GM19397 (cell line): Measurements from ENCODE around the gene MEIS1.

Source experiments
- ATAC-seq: cut with Tn5 transposase; IDR thresholded peaks from one replicate; pipeline ENCODE4 v1.9.1; 2021; ENCODE audit warnings: mild to moderate bottlenecking, moderate library complexity; ENCODE audit not compliant: unreplicated experiment

MEIS1 gene

GRCh38 chr2:66498289-66498975 is 63.5 kb downstream of the MEIS1 start:
- ATAC-seq: no peak

- ATAC-seq: no peak
Observed at GRCh38 chr2:66501267-66501666, 66.3 kb downstream of the MEIS1 start.

DNA sequence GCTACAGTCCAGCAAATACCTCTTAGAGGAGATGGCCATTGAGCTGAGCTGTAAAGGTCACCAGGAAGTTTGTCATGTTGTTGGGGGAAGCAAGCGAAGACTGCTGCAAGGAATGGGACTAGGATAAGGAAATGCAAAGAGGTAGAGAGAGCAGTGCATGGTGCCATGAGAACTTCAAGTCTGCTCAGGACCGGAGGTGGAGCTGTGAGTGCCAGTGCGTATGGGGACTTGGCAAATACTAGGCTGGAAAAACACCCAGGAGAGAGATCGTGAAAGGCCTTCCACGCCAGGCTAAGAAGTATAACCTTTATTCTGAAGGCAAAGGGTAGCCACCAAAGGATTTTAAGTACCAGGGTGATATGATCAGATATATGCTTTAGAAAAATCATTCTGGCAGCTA is 71.3 kb downstream of the MEIS1 start:
- no peak for ATAC-seq

DNA sequence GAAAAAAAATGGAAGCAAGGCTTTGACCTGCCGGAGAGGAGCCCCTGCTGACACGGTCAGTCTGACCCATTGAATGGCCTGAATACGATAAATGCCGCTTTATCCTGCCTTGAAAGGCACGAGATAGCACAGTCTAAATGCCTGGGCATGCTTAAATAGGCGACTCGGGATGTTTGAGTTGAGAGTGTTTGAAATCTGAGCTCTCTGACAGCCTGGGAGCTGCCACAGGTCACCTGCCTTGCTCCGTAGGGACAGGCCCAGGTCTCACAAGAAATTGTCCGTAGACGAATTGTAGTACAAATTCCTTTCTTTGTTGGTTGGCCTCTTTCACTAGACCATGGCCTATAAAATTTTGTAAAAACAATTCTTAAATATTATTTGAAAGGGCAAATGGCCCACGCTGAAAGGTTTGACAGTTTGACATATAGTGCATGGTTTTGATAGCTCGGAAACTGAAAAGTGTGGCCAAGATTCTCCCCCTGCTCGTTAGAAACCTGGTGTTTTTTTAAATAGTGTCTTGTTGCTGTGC is 72.8 kb downstream of the MEIS1 start:
- no peak for ATAC-seq

DNA sequence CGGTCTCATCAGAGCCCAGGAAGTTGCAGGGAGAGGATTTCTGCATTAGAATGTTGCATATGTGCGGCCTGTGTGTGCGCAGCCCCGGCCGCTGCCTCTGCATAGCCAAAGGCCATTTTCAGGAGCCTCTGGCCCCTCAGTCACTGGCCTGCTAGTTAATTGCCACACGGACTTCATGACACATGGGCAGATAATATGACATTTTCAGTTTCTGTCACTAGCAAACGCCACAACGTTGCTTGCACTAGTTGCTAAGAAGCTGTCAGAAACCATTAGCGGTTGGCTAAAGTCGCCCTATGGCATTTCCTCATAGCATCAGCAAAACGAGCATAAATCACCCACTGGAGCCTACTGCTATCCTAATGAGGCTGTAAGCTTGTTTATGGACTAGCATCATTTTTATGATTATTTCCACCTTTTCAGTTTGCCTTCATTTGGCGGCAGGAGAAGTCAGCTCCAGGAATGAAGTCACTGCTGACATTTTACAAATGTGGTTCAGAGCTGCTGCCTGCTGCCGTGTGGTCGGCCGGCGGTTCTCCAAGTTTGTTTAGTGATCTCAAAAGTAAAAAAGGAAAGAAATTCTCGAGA is 73.7 kb downstream of the MEIS1 start:
- no peak for ATAC-seq

GRCh38 chr2:66509326-66509811 is 74.4 kb downstream of the MEIS1 start:
- ATAC-seq: no peak

DNA sequence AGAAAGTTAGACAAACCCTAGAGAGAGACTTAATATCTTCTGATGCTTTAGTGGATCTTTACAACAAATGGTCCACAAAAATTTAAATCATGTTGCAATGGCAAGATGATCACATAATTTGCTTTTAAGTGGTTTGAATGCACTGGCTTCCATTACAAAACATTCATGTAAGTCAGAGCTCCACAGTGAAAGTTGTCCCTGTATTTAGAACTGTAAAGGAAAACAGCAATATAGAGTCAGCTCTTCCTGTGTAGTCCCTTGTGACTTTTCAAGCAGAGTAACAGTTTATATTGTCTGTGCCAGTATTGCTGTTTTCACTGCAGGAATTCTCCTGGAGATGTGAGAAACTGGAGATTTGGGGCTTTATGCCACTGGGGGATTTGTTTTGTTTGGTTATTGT is 77.7 kb downstream of the MEIS1 start:
- ATAC-seq: no peak

DNA sequence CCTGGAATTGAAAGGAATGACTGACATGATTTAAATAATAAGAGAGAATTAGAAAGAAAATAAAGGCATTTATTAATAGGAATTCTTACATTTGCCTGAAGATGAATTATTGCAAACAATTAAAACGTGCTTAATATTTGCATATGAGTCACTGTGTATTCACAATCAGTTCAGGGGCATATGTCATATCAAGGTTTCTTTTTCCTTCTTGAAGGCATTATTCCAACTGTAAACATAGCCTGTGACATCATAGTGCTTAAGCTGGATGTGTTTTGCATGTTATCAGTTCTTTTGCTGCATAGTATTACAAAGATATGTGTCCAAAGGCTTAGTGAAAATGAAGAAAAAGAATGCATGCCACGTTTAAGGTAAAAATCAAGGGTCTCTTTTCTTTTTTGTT is 80.8 kb downstream of the MEIS1 start:
- no peak for ATAC-seq

GRCh38 chr2:66516499-66516898 is 81.6 kb downstream of the MEIS1 start:
- no peak for ATAC-seq

DNA sequence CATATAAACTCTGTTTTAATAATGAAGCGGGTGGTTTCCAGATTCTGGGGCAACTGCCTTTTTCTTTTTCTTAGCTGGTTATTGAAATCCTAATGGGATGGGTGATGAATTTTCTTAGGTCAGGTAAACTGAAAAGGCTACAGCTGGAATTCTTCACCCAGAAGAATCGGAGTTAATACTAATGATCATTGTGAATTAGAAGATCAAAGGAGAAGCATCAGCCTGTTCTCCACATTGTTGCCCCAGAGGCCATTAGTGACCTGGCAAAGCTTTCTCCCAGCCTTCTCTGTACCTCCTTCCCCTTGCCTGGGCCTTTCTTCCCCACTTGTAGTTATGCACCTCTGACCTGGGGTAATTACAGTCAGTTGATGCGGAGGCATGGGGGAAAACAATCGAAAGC is 82.8 kb downstream of the MEIS1 start:
- no peak for ATAC-seq

GRCh38 chr2:66519264-66519843 is 84.4 kb downstream of the MEIS1 start:
- ATAC-seq: no peak

GRCh38 chr2:66521291-66521922 is 86.5 kb downstream of the MEIS1 start:
- no peak for ATAC-seq

DNA sequence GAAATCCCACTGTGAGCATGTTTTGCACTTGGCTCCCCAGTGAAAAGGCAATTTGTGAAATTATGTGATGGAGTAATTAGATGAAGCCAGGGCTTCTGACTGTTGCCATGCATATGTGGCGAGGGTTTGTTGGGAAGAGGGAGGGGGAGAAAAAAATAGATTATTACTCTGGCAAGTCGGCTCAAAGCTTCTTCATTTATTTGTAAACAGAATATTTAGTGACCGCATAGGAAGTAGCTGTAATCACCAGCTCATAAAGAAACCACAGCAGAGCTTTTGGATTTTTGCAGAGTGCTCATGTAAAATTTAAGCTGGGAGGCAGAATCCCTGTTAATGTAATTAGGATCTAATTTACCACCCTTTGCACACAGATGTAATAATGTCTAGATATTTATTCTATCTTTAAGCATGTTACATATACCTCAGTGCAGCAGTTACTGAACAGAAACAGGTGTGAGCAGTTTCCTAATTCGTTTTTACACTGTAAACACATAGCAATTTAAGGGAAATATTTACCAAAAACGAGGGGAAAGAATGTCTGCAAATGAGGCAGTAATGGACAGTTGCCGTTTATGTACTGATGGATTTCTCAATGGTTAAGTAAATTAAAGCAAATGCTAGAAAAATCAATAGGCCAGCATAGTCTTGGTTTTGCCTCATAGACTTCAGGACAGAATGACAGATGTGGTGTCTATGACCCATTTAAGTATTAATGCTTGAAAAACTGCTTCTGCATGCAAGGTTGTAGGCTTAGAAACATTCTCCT is 87.9 kb downstream of the MEIS1 start:
- no peak for ATAC-seq

DNA sequence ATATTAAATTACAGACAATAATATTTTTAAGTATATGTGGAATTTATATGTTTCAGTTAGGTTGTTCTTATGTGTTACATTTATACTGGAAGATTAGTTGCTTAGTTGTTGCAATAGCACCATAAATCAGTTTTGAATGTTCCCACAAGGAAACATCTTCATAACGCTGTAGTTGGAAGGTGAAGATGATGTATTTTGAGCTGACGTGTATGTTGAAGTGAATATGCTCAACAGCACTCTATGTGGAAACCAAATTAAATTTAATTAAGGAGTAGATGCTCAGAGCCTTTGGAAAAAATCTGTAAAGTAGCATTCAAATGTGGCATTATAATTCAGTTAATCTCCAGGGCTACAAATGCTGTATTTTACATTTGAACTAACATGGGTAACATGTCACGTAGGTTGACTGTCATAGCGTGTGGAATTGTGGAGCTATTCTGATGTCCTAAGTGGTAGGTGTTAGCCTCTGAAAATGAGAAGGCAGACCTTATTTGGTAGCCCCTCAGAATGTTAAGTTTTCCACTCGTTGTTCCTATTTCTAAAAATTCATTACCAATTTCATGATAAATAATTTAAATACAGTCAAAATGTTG is 88.5 kb downstream of the MEIS1 start:
- no peak for ATAC-seq

- no peak for ATAC-seq
Observed at GRCh38 chr2:66523990-66524389, 89.1 kb downstream of the MEIS1 start.

GRCh38 chr2:66525606-66526005 is 90.7 kb downstream of the MEIS1 start:
- no peak for ATAC-seq

DNA sequence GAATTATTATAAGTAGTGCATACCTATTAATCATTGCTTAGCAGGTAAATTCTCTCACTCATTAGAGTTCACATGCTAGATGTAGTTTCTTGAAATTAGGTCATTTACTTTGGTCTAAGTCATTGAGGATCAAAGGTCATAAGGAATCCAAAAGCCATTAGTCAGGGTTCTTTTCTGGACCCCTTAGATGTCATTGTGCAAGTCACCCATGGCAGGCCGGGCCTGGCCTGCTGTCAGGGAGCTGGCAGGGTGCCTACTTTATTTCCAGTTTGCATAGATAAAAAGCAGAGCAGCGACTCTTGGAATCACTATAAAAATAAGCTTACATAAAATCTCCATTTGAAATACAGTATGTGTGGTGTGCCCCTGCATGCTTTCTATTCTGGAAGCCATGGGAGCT is 91.3 kb downstream of the MEIS1 start:
- ATAC-seq: no peak

DNA sequence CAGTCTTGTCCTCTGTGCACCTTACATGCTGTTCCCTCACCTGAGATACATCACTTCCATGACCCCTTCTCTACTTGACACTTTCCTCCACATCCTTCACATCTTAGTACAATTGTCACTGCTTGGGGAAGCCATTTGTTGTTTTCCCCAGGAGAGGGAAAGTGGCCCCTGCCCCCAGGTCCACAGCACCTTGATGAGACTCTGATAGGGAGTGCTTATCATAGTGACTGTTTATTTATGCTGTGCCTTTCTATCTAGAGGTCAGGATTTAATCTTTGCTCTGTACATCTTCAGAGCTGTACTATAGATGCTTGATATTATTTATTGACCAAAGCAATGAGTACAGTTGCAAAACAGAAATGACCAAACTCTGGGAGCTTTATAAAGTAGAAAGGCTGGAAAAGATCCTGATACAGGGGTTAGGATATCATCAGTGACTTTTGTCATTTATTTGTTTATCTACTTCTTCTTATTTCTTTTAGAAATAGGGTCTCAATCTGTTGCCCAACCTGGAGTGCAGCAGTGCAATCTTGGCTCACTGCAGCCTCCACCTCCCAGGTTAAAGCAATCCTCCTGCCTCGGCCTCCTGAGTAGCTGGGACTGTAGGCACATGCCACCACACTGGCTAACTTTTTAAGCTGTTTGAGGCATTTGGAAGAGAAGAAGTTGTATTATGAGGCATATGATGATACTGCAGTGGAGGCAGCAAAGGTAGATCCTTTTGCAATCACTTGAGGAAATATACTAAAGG is 94.2 kb downstream of the MEIS1 start:
- ATAC-seq: no peak

- ATAC-seq: no peak
Observed at GRCh38 chr2:66530651-66531050, 95.7 kb downstream of the MEIS1 start.

- ATAC-seq: no peak
Observed at GRCh38 chr2:66531155-66531554, 96.2 kb downstream of the MEIS1 start.
